PFSK-1 (cell line): ENCODE data around the gene IFIH1.

Experiments used
- POLR2AphosphoS5 ChIP-seq: IDR thresholded peaks from 2 replicates; pipeline ENCODE4 v1.6.1; 2012; ENCODE audit warnings: low read depth, mild to moderate bottlenecking, control low read depth, low read length, moderate library complexity
- SIN3A ChIP-seq: IDR thresholded peaks from 2 replicates; pipeline ENCODE4 v1.6.1; 2012; ENCODE audit warnings: mild to moderate bottlenecking, low read length, moderate library complexity, borderline replicate concordance; ENCODE audit not compliant: insufficient read depth
- TAF1 ChIP-seq: IDR thresholded peaks from 2 replicates; pipeline ENCODE4 v1.6.1; 2012; ENCODE audit warnings: low read length, control low read depth, borderline replicate concordance; ENCODE audit not compliant: insufficient read depth

- TF ChIP-seq SIN3A (no peak), TAF1 (no peak), POLR2AphosphoS5 (no peak)
These were observed 6.5 kb upstream of the IFIH1 start for GRCh38 chr2:162324953-162325352.
